OCI-LY7 (cell line): ENCODE data around the gene ULK4.

ENCODE experiments used
- EZH2phosphoT487 ChIP-seq: fragments of 200-600 bp; sonication (generic); IDR thresholded peaks from 2 replicates; pipeline ENCODE4 v1.6.1; 2018; ENCODE audit warnings: low read depth, borderline replicate concordance, mild to moderate bottlenecking, mixed run types, antibody characterized with exemption, low read length, moderate library complexity, mixed read lengths
- TF ChIP-seq, protein P1 (sequence below): fragments of 200-600 bp; sonication (generic); conservative IDR thresholded peaks from 2 replicates; pipeline ENCODE4 v1.5.1; 2014; ENCODE audit warnings: mild to moderate bottlenecking, antibody characterized with exemption, low read length, moderate library complexity, mixed read lengths

DNA sequence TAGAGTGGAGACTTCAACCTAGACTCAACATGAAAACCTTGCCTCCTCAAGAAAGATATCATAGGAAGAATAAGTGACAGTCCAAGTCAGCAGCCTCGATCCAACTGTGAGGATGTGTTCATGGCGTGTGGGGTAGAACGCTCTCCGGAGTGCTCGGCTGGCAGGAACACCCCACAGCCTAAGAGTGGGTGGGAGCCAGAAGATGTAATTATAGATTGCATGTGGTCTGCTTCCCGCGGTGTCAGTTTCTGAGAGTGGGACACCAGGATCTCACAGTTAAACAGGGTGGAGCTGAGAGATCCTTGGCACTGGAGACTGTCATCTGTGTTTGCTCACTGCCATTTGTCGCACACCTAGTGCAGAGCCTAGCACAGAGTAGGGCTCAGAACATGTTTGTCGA, 604.6 kb downstream of the ULK4 start:
- TF ChIP-seq, protein P1, sequence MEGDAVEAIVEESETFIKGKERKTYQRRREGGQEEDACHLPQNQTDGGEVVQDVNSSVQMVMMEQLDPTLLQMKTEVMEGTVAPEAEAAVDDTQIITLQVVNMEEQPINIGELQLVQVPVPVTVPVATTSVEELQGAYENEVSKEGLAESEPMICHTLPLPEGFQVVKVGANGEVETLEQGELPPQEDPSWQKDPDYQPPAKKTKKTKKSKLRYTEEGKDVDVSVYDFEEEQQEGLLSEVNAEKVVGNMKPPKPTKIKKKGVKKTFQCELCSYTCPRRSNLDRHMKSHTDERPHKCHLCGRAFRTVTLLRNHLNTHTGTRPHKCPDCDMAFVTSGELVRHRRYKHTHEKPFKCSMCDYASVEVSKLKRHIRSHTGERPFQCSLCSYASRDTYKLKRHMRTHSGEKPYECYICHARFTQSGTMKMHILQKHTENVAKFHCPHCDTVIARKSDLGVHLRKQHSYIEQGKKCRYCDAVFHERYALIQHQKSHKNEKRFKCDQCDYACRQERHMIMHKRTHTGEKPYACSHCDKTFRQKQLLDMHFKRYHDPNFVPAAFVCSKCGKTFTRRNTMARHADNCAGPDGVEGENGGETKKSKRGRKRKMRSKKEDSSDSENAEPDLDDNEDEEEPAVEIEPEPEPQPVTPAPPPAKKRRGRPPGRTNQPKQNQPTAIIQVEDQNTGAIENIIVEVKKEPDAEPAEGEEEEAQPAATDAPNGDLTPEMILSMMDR = no peak
- TF ChIP-seq EZH2phosphoT487 = no peak
